Smooth muscle cell (in vitro differentiated cells): ENCODE measurements around the gene NBAS. TPM values are rescaled to one million over a fixed set of nuclear protein-coding genes. Genes with fewer than 3 reads are reported as not detected.

Source experiments
- DNase-seq: peaks from one replicate; lab custom pipeline; 2025; ENCODE audit not compliant: unreplicated experiment; lab: John Stamatoyannopoulos, UW
- H2AFZ ChIP-seq: fragments of 200-600 bp; sonication (generic); 2 replicates; pipeline ENCODE4 v1.6.0; 2016; ENCODE audit warnings: antibody characterized with exemption, low read depth, mild to moderate bottlenecking
- H3F3A ChIP-seq: fragments of 200-600 bp; sonication (generic); 2 replicates; pipeline ENCODE4 v1.6.0; 2017; ENCODE audit warnings: antibody characterized with exemption, low read depth
- H3K27ac ChIP-seq: fragments of 200-600 bp; sonication (generic); 2 replicates; pipeline ENCODE4 v1.5.1; 2016; ENCODE audit warnings: low read depth, mild to moderate bottlenecking
- H3K27me3 ChIP-seq: fragments of 200-600 bp; sonication (generic); 2 replicates; pipeline ENCODE4 v1.6.1; 2016; ENCODE audit warnings: low read depth, mild to moderate bottlenecking
- H3K36me3 ChIP-seq: fragments of 200-600 bp; sonication (generic); 2 replicates; pipeline ENCODE4 v1.5.1; 2016; ENCODE audit warnings: low read depth
- H3K4me1 ChIP-seq: fragments of 200-600 bp; sonication (generic); 2 replicates; pipeline ENCODE4 v1.5.1; 2016; ENCODE audit warnings: low read depth
- H3K4me2 ChIP-seq: fragments of 200-600 bp; sonication (generic); 2 replicates; pipeline ENCODE4 v1.6.0; 2016; ENCODE audit warnings: mild to moderate bottlenecking
- H3K4me3 ChIP-seq: fragments of 200-600 bp; sonication (generic); 2 replicates; pipeline ENCODE4 v1.5.1; 2016; ENCODE audit warnings: mild to moderate bottlenecking
- H3K79me2 ChIP-seq: fragments of 200-600 bp; sonication (generic); 2 replicates; pipeline ENCODE4 v1.6.0; 2016; ENCODE audit warnings: low read depth, mild to moderate bottlenecking
- H3K9ac ChIP-seq: fragments of 200-600 bp; sonication (generic); 2 replicates; pipeline ENCODE4 v1.6.0; 2016; ENCODE audit warnings: low read depth
- H3K9me3 ChIP-seq: fragments of 200-600 bp; sonication (generic); replicated peaks from 2 replicates; pipeline ENCODE4 v1.5.1; 2016; ENCODE audit warnings: low read depth
- H4K20me1 ChIP-seq: fragments of 200-600 bp; sonication (generic); 2 replicates; pipeline ENCODE4 v1.6.0; 2016; ENCODE audit warnings: low read depth
- CTCF ChIP-seq: fragments of 200-600 bp; sonication (generic); IDR thresholded peaks from 2 replicates; pipeline ENCODE4 v1.5.1; 2017; ENCODE audit warnings: borderline replicate concordance, mild to moderate bottlenecking, antibody characterized with exemption; ENCODE audit not compliant: insufficient read depth, poor library complexity, severe bottlenecking
- WGBS: methylation state at CpG from one replicate; pipeline ENCODE4 v1.1.7; 2016; ENCODE audit warnings: low lambda C conversion rate; 5-methylcytosine and 5-hydroxymethylcytosine counted together
- polyA plus RNA-seq: library from polyadenylated mRNA; unstranded; fragments of >200 nt; fragmentation: Nextera tagmentation; extraction: Ambion mirVana; gene quantifications from 2 replicates; pipeline ENCODE4 v1.2.1, GENCODE V29; 2016
- total RNA-seq: library from RNA; depleted of rRNA; stranded (reverse); fragments of >200 nt; gene quantifications from 2 replicates; pipeline ENCODE4 v1.2.3, GENCODE V29; 2014

NBAS gene
- total and polyA plus RNA-seq, 2 experiments from 2014 or later = 31.2 to 51.1 TPM

GRCh38 chr2:15275346-15275745, 285.8 kb downstream of the NBAS start:
- Histone ChIP-seq H3K36me3 (peaks cover 4% of the 10 kb centered on the region), H3K4me1 (no peaks in the 10 kb centered on the region), H3K27ac (no peak overlapping the region), H3K4me2 (no peak overlapping the region), H3K9ac (no peak overlapping the region), H2AFZ (no peak overlapping the region), H3K9me3 (no peaks in the 10 kb centered on the region), H3K27me3 (no peaks in the 10 kb centered on the region), H4K20me1 (peaks cover 3% of the 10 kb centered on the region), H3K4me3 (no peak overlapping the region), H3K79me2 (no peaks in the 10 kb centered on the region), H3F3A (no peaks in the 10 kb centered on the region)
- no peak for TF ChIP-seq CTCF
- DNase-seq = no peak
- 89% methylated on average over 2 of the region's 2 CpGs for WGBS

GRCh38 chr2:15273452-15273851, 287.7 kb downstream of the NBAS start:
- peaks cover 2% of the 10 kb centered on the region for H4K20me1 ChIP-seq
- 83% methylated on average over 1 of the region's 1 CpG for WGBS
- H3K9ac ChIP-seq = no peak overlapping the region
- DNase-seq = no peak
- H3K4me1 ChIP-seq = no peaks in the 10 kb centered on the region
- no peak overlapping the region for H3K4me2 ChIP-seq
- TF ChIP-seq CTCF = no peak
- no peak overlapping the region for H2AFZ ChIP-seq
- H3K27me3 ChIP-seq = no peaks in the 10 kb centered on the region
- H3F3A ChIP-seq = no peaks in the 10 kb centered on the region
- no peaks in the 10 kb centered on the region for H3K9me3 ChIP-seq
- H3K4me3 ChIP-seq = no peak overlapping the region
- H3K79me2 ChIP-seq = no peaks in the 10 kb centered on the region
- H3K27ac ChIP-seq = no peak overlapping the region
- peaks cover 4% of the 10 kb centered on the region for H3K36me3 ChIP-seq

GRCh38 chr2:15272942-15273341, 288.2 kb downstream of the NBAS start:
- 73% methylated on average over 4 of the region's 4 CpGs for WGBS
- Histone ChIP-seq H3K9ac (no peak overlapping the region), H3K27me3 (no peaks in the 10 kb centered on the region), H3K27ac (no peak overlapping the region), H4K20me1 (peaks cover 3% of the 10 kb centered on the region), H2AFZ (no peak overlapping the region), H3F3A (no peaks in the 10 kb centered on the region), H3K79me2 (no peaks in the 10 kb centered on the region), H3K36me3 (peaks cover 4% of the 10 kb centered on the region), H3K4me2 (no peak overlapping the region), H3K9me3 (no peaks in the 10 kb centered on the region), H3K4me1 (no peaks in the 10 kb centered on the region), H3K4me3 (no peak overlapping the region)
- TF ChIP-seq CTCF = no peak
- DNase-seq = no peak

GRCh38 chr2:15271941-15272542, 289.1 kb downstream of the NBAS start:
- Histone ChIP-seq H3K9ac (no peak overlapping the region), H3K4me3 (no peak overlapping the region), H2AFZ (no peak overlapping the region), H3K4me2 (no peak overlapping the region), H3K9me3 (no peaks in the 10 kb centered on the region), H3F3A (no peaks in the 10 kb centered on the region), H4K20me1 (peaks cover 3% of the 10 kb centered on the region), H3K36me3 (peaks cover 4% of the 10 kb centered on the region), H3K27me3 (no peaks in the 10 kb centered on the region), H3K27ac (no peak overlapping the region), H3K4me1 (no peaks in the 10 kb centered on the region), H3K79me2 (no peaks in the 10 kb centered on the region)
- TF ChIP-seq CTCF = no peak
- no peak for DNase-seq
- 100% methylated on average over 1 of the region's 1 CpG for WGBS
